GM10248 (cell line): ENCODE results near the gene MLXIP.
A peak's percentile ranks its signal among the peaks of the same experiment; 100 is the strongest.

Experiments used
- CTCF ChIA-PET: fragments of 300-600 bp; sonication (Branson Sonifier 250); formaldehyde crosslinking; extraction: SDS; loops from one replicate; lab custom pipeline; 2021; ENCODE audit warnings: antibody characterized with exemption; lab: Yijun Ruan, JAX
- POLR2A ChIA-PET: fragments of 350-650 bp; sonication (Branson Sonifier 250); formaldehyde crosslinking; extraction: SDS; loops from one replicate; lab custom pipeline; 2020; ENCODE audit warnings: antibody characterized with exemption; lab: Yijun Ruan, JAX
- DNase-seq: peaks from one replicate; pipeline ENCODE4 v3.0.0; 2012; ENCODE audit errors: extremely low spot score
- TF ChIP-seq, protein P1 (sequence below): IDR thresholded peaks from 2 replicates; pipeline ENCODE4 v1.5.1; 2012; ENCODE audit warnings: mild to moderate bottlenecking, low read depth; ENCODE audit errors: extremely low read depth, missing control alignments, control extremely low read depth

Gene MLXIP

DNA sequence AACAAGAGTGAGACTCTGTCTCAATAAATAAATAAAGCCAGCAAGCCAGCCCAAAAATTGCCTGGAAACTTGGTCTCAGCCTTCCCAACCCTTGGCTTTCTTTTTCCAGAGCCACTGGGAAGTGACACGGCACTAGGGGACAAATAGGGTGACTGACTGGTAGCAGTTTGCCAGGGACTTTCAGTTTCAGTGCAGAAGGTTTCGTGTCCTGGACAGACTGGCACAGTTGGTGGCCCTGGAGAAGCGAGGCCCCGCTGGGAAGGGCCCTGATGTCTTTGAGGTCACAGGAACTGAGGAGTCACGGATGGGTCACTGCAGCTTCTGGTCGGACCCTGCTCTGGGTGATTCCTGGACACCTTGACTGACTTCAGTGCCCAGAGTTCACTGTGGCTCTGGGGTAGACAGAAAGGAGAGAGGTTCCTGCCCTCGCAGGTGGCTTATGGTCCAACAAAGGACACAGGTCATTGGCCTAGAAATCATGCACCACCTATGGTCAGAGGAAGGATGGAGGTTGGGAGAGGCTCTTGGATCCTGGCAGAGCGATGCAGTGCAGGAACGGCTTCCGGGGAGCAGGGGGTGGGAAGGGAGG is 107.0 kb downstream of the MLXIP start:
- ChIA-PET CTCF (interaction anchor here (1.2 kb wide), 1 partner anchor 26 kb away, joined by 3 read pairs; no protein-coding TSS in a partner anchor), POLR2A (no interaction called here)
- DNase-seq, result no peak
- TF ChIP-seq, protein P1, sequence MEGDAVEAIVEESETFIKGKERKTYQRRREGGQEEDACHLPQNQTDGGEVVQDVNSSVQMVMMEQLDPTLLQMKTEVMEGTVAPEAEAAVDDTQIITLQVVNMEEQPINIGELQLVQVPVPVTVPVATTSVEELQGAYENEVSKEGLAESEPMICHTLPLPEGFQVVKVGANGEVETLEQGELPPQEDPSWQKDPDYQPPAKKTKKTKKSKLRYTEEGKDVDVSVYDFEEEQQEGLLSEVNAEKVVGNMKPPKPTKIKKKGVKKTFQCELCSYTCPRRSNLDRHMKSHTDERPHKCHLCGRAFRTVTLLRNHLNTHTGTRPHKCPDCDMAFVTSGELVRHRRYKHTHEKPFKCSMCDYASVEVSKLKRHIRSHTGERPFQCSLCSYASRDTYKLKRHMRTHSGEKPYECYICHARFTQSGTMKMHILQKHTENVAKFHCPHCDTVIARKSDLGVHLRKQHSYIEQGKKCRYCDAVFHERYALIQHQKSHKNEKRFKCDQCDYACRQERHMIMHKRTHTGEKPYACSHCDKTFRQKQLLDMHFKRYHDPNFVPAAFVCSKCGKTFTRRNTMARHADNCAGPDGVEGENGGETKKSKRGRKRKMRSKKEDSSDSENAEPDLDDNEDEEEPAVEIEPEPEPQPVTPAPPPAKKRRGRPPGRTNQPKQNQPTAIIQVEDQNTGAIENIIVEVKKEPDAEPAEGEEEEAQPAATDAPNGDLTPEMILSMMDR, result no peak

DNA sequence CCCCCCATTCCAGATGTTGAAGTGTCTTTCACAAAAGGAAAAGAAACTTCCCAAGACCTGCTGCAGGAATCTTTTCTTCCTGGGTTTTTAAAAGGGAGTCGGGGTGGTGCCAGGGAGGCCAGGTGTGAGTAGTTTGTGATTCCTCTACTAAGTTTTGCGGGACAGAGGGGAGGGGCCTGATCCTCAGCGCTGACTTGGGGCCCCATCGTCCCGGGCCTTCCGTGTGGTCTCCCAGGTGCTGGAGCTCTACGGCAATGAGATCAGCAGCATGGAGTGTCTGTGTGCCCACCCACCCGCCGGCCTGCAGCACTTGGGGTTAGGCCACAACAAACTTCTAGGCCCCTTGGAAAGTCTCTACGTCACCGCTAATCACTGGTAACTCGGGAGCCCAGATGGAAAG is 108.9 kb downstream of the MLXIP start:
- ChIA-PET CTCF (no interaction called here), POLR2A (no interaction called here)
- DNase-seq, result no peak
- TF ChIP-seq, protein P1, result no peak

DNA sequence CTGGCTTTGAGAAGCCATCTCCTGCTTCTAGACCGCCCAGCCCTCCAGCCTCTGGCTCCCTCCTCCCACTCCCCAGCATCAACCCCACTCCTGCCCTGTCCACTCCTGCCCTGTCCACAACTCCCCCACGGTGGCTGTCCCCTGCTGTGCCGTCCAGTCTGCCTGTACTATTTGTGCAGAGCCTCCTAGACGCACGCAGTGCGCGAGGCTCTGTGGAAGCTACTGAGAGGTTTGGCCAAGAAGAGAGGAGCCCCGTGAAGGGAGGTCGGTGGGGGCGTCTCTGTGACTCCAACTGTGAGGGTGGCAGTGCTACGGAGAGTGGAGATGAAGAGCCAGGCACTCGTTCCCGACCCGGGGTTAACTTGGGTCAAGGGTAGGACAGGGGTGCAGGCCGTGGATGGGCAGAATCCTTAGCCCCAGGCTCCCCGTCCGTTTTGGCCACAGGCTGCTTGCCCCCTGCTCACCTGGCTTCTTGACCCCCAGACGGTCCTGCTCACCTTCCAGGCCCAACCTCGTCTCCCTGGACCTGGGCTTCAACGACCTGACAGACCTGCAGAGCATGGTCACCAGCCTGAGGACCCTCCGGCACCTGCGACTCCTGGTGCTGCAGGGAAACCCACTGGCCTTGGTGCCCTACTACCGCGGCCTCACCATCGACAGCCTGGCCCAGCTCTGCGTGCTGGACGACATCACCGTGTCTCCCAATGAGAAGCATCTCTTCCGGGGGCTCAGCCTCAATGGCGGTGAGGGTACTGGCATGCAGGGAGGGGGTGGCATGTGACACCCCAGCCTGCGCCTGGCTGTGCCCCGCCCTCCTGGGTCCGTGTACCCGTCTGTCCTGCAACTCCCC is 111.3 kb downstream of the MLXIP start:
- TF ChIP-seq, protein P1, result no peak
- ChIA-PET POLR2A (no interaction called here), CTCF (interaction anchor here (0.8 to 6.7 kb wide), 21 partner anchors 11 to 378 kb away, joined by 3 to 73 read pairs (median 5); partner anchors contain the start of gene B3GNT4)
- no peak for DNase-seq

DNA sequence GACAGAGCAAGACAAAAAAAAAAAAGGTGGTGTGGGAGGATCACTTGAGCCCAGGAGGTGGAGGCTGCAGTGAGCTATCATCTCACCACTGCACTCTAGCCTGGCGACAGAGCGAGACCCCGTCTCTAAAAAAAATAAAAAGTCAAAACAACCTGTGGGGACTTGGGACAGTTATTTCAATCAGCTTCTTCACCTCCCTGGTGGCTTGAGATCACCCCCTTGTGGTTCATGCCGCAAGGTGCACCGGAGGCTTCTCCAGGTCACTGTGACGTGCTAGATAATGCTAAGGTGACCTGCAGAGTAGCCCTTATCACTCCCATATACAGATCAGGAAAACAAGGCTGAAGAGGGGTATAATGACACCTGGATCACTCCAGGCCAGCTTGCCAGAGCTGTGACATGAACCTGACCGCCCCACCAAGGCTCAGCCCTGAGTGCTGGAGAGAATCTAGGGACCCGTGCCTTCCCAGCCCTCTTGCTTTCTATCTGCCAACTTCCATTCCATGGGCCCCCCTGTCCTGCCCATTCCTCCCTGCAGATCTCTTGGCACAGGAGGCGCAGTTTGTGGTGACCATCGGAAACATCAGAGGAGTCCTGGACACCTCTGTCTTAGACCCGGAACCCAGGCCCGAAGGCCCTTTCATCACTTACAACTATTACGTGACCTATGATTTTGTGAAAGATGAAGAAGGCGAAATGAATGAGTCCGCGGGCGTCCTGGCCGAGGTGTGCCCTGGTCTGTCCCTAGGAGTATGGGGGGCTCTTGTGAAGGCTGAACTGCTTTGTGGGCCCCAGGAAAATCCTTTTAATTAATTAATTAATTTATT is 112.5 kb downstream of the MLXIP start:
- ChIA-PET POLR2A (no interaction called here), CTCF (interaction anchor here (0.6 to 6.7 kb wide), 28 partner anchors 11 to 379 kb away, joined by 3 to 73 read pairs (median 4); partner anchors contain the start of gene B3GNT4)

DNA sequence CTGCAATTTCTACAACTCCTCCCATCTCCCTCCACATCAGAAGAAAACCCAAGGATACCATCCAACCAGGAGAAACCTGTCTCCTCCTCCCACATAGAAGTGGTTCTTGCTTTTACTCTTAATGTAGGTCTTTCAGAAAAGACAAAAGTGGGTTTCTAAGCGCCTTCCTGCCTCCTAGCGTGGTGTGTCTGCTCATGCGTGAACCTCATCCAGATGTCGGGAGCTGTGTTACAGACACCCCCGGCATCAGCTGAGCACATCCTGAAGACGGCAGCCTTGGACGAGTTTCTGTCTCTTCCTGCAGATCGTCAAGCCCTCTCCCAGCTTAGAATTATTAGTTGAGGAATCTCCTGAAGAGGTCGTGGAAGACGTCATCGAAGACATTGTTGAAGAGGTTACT is 113.9 kb downstream of the MLXIP start:
- POLR2A ChIA-PET, result no interaction called here
- TF ChIP-seq, protein P1, result no peak
- DNase-seq, result no peak
- CTCF ChIA-PET, result interaction anchor here (1.4 to 6.7 kb wide), 6 partner anchors 10 to 70 kb away, joined by 4 to 73 read pairs (median 19); partner anchors contain the start of genes B3GNT4 and DIABLO

More for the DNA sequence above, 112.5 kb downstream of the MLXIP start:
- DNase-seq, result peak; percentile 86
- TF ChIP-seq, protein P1, result peak; percentile 87

DNA sequence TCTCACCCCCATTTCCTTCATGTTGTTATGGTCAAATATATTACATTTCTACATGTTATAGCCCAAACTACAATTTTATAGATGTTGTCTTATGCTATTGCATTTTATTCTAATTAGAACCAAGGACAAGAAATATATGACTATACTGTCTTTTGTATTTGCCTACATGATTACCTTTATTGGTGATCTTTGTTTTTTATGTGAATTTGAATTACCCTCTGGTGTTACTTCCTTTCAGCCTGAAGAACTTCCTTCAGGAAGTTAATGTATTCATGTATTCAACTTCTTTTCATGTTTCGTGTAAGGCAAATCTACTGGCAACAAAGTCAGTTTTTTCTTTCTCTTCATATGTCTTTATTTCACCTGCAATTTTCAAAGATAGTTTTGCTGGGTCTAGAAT is 116.2 kb downstream of the MLXIP start:
- TF ChIP-seq, protein P1, result no peak
- POLR2A ChIA-PET, result no interaction called here
- CTCF ChIA-PET, result interaction anchor here (6.7 kb wide), 1 partner anchor 64 kb away, joined by 73 read pairs; no protein-coding TSS in a partner anchor
- DNase-seq, result no peak
